Stomach (tissue), 9 donors: ENCODE measurements around the gene INVS. TPM values are rescaled to one million over a fixed set of nuclear protein-coding genes. Genes with fewer than 3 reads are reported as not detected.
"Not testable (repeated sequence)": the region's sequence is repeated elsewhere in the genome, so short reads cannot be mapped to it uniquely, and the experiment has no call there.

Source experiments
- DNase-seq, 2 donors: peaks; one replicate each; pipeline versions ENCODE4 v3.0.0 to v3.0.0-alpha.2; 2013 to 2019
- H3K27ac ChIP-seq, 5 donors: fragments of 200-600 bp in 4 of 5; sonication (generic) in 4 of 5; one replicate each; pipeline ENCODE4 v1.5.1; 2013 to 2019; ENCODE audit warnings: mild to moderate bottlenecking in 1 of 5, moderate library complexity in 1 of 5
- H3K27me3 ChIP-seq, 3 donors: fragments of 200-600 bp; sonication (generic); one replicate each; pipeline ENCODE4 v1.5.1; 2017 to 2019; ENCODE audit warnings: mixed run types in 1 of 3
- H3K36me3 ChIP-seq, 4 donors: fragments of 200-600 bp; sonication (generic); 1 replicate in 3 of 4; 2 replicates in 1 of 4; pipeline ENCODE4 v1.5.1; 2016 to 2019
- H3K4me1 ChIP-seq, 4 donors: fragments of 200-600 bp; sonication (generic); one replicate each; pipeline ENCODE4 v1.5.1; 2016 to 2019
- H3K4me3 ChIP-seq, 4 donors: fragments of 200-600 bp; sonication (generic) in 3 of 4; one replicate each; pipeline ENCODE4 v1.5.1; 2016 to 2019; ENCODE audit warnings: mild to moderate bottlenecking in 1 of 4
- H3K9me3 ChIP-seq, 4 donors: fragments of 200-600 bp; sonication (generic); one replicate each; pipeline ENCODE4 v1.5.1; 2016 to 2019
- CTCF ChIP-seq, 7 experiments: fragments of 450-650 bp in 4 of 7; fragments of 200-600 bp in 3 of 7; sonication (generic) in 3 of 7; IDR thresholded peaks; one replicate each; pipeline ENCODE4 v1.5.1; 2016 to 2019; ENCODE audit warnings: antibody characterized with exemption in 7 of 7, control low read depth in 2 of 7, mild to moderate bottlenecking in 1 of 7
- EP300 ChIP-seq: sonication (generic); formaldehyde crosslinking; IDR thresholded peaks from one replicate; pipeline ENCODE4 v1.6.1; 2017; ENCODE audit warnings: antibody characterized with exemption
- POLR2A ChIP-seq, 4 donors: fragments of 450-650 bp; IDR thresholded peaks; one replicate each; pipeline ENCODE4 v1.6.1; 2016; ENCODE audit warnings: antibody characterized with exemption in 4 of 4, control low read depth in 2 of 4, mild to moderate bottlenecking in 1 of 4, moderate library complexity in 1 of 4
- POLR2AphosphoS5 ChIP-seq, 3 donors: sonication (generic); formaldehyde crosslinking; IDR thresholded peaks; one replicate each; pipeline ENCODE4 v1.6.1; 2016; ENCODE audit warnings: antibody characterized with exemption in 3 of 3
- WGBS, 5 donors: extraction: QIAGEN DNeasy Blood & Tissue Kit in 3 of 5; methylation state at CpG; one replicate each; pipeline versions ENCODE4 v1.1.5 to v1.1.7; 2013 to 2018; 5-methylcytosine and 5-hydroxymethylcytosine counted together
- intact Hi-C: fragments of 100-400 bp; cut with DNase I; formaldehyde crosslinking; loops from one replicate; pipeline ENCODE4 v1.15.1; 2023; ENCODE audit warnings: low total_unique reads
- polyA plus RNA-seq, 3 donors: library from polyadenylated mRNA; stranded (reverse); fragments of 200-250 nt; gene quantifications; one replicate each; pipeline ENCODE4 v1.2.3, GENCODE V29; 2013
- total RNA-seq, 5 donors: library from RNA; depleted of rRNA; stranded (reverse); fragments of >200 nt; gene quantifications; one replicate each; pipeline versions ENCODE4 v1.1.0 to v1.2.3, GENCODE V29; 2014 to 2016
- donor health status: healthy with polysubstance abuse.
- donor health status: Bipolar disorder and iron deficiency.
- donor health status: healthy.

The INVS gene
- total and polyA plus RNA-seq, 8 donors = 3.1 to 54.5 (median 16.7) TPM

- no peaks in the 10 kb centered on the region for H3K27me3 ChIP-seq
- no peak for TF ChIP-seq POLR2AphosphoS5 (IDR thresholded peaks at IDR 0.05)
- no peak for TF ChIP-seq POLR2A (IDR thresholded peaks at IDR 0.05)
- no peak for TF ChIP-seq EP300
- TF ChIP-seq CTCF (IDR thresholded peaks at IDR 0.05) = no peak
- H3K4me1 ChIP-seq = no peaks in the 10 kb centered on the region
- H3K36me3 ChIP-seq = peaks cover 0 to 63% (median 54%) of the 10 kb centered on the region in 4 donors
- H3K4me3 ChIP-seq = no peak overlapping the region
- intact Hi-C loops = no loop called here
- H3K27ac ChIP-seq = no peak overlapping the region
- WGBS, 5 donors = 77 to 85% (median 79%) methylated on average over 4 of the region's 4 CpGs
- H3K9me3 ChIP-seq = peaks cover 0 to 7% (median 3%) of the 10 kb centered on the region in 4 donors
- DNase-seq = no peak
Measured at GRCh38 chr9:100228352-100228869, 129.4 kb downstream of the INVS start.

GRCh38 chr9:100229136-100229535 is 130.1 kb downstream of the INVS start:
- no peak for DNase-seq
- Histone ChIP-seq H3K27me3 (no peaks in the 10 kb centered on the region), H3K4me3 (no peak overlapping the region), H3K4me1 (no peaks in the 10 kb centered on the region), H3K27ac (no peak overlapping the region), H3K9me3 (peaks cover 0 to 7% (median 3%) of the 10 kb centered on the region in 4 donors), H3K36me3 (peaks cover 0 to 63% (median 54%) of the 10 kb centered on the region in 4 donors)
- intact Hi-C loops = no loop called here
- TF ChIP-seq CTCF (IDR thresholded peaks at IDR 0.05) (no peak), EP300 (no peak), POLR2A (IDR thresholded peaks at IDR 0.05) (no peak), POLR2AphosphoS5 (IDR thresholded peaks at IDR 0.05) (no peak)
- 90 to 94% (median 92%) methylated on average over 2 of the region's 2 CpGs for WGBS, 5 donors

- TF ChIP-seq POLR2A (IDR thresholded peaks at IDR 0.05) = no peak
- Histone ChIP-seq H3K4me3 (no peak overlapping the region), H3K9me3 (peaks cover 0 to 7% (median 3%) of the 10 kb centered on the region in 4 donors), H3K36me3 (peaks cover 0 to 63% (median 54%) of the 10 kb centered on the region in 4 donors), H3K27me3 (no peaks in the 10 kb centered on the region), H3K27ac (no peak overlapping the region), H3K4me1 (no peaks in the 10 kb centered on the region)
- 94 to 97% (median 95%) methylated on average over 3 of the region's 3 CpGs for WGBS, 5 donors
- intact Hi-C loops = no loop called here
- DNase-seq = no peak
Measured at GRCh38 chr9:100229561-100229960, 130.5 kb downstream of the INVS start.

- H3K27me3 ChIP-seq, intact Hi-C loops, H3K27ac ChIP-seq, H3K4me1 ChIP-seq, H3K9me3 ChIP-seq, DNase-seq, H3K4me3 ChIP-seq: not testable (repeated sequence)
- WGBS, 5 donors = 92 to 96% (median 96%) methylated on average over 7 of the region's 7 CpGs
- H3K36me3 ChIP-seq = peaks cover 0 to 59% (median 21%) of the 10 kb centered on the region in 4 donors
Measured at GRCh38 chr9:100236986-100237385, 137.9 kb downstream of the INVS start.

- peaks cover 0 to 77% (median 41%) of the 10 kb centered on the region in 4 donors for H3K36me3 ChIP-seq
- DNase-seq = no peak
- H3K4me3 ChIP-seq = no peak overlapping the region
- TF ChIP-seq EP300 (no peak), CTCF (IDR thresholded peaks at IDR 0.05) (no peak), POLR2AphosphoS5 (IDR thresholded peaks at IDR 0.05) (no peak), POLR2A (IDR thresholded peaks at IDR 0.05) (no peak)
- no peaks in the 10 kb centered on the region for H3K4me1 ChIP-seq
- no peaks in the 10 kb centered on the region for H3K9me3 ChIP-seq
- intact Hi-C loops = no loop called here
- no peak overlapping the region for H3K27ac ChIP-seq
- 69 to 83% (median 75%) methylated on average over 2 of the region's 2 CpGs for WGBS, 5 donors
- no peaks in the 10 kb centered on the region for H3K27me3 ChIP-seq
Measured at GRCh38 chr9:100240512-100240911, 141.5 kb downstream of the INVS start.
